Astrocyte (in vitro differentiated cells and primary cell): Measurements from ENCODE around the gene EFNB2.

ENCODE experiments used
- EZH2 ChIP-seq: IDR thresholded peaks from 2 replicates; pipeline ENCODE4 v1.6.1; 2012; ENCODE audit warnings: mild to moderate bottlenecking, low read length, inconsistent platforms; ENCODE audit not compliant: insufficient read depth
- TF ChIP-seq, protein P1 (sequence below): IDR thresholded peaks from 2 replicates; pipeline ENCODE4 v1.5.1; 2011; ENCODE audit warnings: low read depth, mild to moderate bottlenecking, inconsistent platforms, low read length, moderate library complexity; ENCODE audit not compliant: insufficient read depth

DNA sequence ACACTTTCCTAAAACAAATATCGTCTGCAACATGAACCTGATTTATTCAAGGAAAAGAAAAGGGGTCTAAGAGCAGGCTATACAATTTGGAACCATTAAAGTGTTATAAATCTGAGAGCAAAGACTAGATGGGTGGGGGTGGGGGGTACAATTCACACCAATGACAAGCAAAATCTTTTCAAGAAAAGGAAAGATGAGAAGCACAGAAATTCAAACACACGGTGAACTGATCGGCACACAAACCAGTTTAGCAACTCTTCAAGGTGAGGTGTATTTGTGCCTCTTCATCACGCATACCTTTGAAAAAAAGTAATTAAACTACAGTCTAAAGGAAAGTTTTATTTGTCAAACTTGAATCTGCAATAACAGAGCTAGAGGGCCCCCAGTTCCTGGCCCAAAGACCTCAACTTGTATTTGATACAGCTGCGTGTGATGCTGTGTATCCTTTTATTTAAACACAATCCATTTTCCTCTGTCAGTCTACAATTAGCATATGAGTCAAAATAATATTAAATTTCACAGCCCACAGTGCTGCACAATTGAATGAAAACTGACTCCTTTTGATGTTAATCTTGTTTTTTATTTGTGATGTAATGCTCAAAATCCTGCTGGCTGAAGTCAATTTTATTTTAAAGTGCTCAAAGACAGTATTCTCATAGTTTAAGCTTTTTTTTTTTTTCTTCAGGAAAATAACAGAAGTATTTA, 14.2 kb downstream of the EFNB2 start:
- no peak for TF ChIP-seq EZH2
- TF ChIP-seq, protein P1, sequence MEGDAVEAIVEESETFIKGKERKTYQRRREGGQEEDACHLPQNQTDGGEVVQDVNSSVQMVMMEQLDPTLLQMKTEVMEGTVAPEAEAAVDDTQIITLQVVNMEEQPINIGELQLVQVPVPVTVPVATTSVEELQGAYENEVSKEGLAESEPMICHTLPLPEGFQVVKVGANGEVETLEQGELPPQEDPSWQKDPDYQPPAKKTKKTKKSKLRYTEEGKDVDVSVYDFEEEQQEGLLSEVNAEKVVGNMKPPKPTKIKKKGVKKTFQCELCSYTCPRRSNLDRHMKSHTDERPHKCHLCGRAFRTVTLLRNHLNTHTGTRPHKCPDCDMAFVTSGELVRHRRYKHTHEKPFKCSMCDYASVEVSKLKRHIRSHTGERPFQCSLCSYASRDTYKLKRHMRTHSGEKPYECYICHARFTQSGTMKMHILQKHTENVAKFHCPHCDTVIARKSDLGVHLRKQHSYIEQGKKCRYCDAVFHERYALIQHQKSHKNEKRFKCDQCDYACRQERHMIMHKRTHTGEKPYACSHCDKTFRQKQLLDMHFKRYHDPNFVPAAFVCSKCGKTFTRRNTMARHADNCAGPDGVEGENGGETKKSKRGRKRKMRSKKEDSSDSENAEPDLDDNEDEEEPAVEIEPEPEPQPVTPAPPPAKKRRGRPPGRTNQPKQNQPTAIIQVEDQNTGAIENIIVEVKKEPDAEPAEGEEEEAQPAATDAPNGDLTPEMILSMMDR, result no peak
